SK-N-MC (cell line): Measurements from ENCODE around the gene DNAJB11.
"Not testable (repeated sequence)": the region's sequence is repeated elsewhere in the genome, so short reads cannot be mapped to it uniquely, and the experiment has no call there.

Experiments
- DNase-seq: peaks from one replicate; pipeline ENCODE4 v3.0.0-alpha.2; 2011; ENCODE audit warnings: low read depth, low spot score
- H3K27ac ChIP-seq: fragments of 200-600 bp; sonication (generic); 2 replicates; pipeline ENCODE4 v1.5.1; 2016; ENCODE audit warnings: mixed run types
- H3K36me3 ChIP-seq: fragments of 200-600 bp; sonication (generic); 2 replicates; pipeline ENCODE4 v1.6.1; 2017; ENCODE audit warnings: antibody characterized with exemption, low read length, mixed read lengths; ENCODE audit not compliant: insufficient read depth
- H3K4me3 ChIP-seq: fragments of 200-600 bp; sonication (generic); 2 replicates; pipeline ENCODE4 v1.5.1; 2016
- H3K9ac ChIP-seq: fragments of 200-600 bp; sonication (generic); 2 replicates; pipeline ENCODE4 v1.8.0; 2017; ENCODE audit warnings: mixed run types, mixed read lengths; ENCODE audit not compliant: insufficient read length
- H3K9me3 ChIP-seq: fragments of 200-600 bp; sonication (generic); 2 replicates; pipeline ENCODE4 v1.6.1; 2017; ENCODE audit warnings: low read depth, mild to moderate bottlenecking, antibody characterized with exemption, low read length, moderate library complexity, mixed read lengths
- EZH2 ChIP-seq: fragments of 200-600 bp; sonication (generic); IDR thresholded peaks from one replicate; pipeline ENCODE4 v1.6.1; 2017; ENCODE audit warnings: antibody characterized with exemption
- FOXP2 ChIP-seq: optimal IDR thresholded peaks from 2 replicates; pipeline ENCODE3; 2011; ENCODE audit warnings: mild to moderate bottlenecking, moderate library complexity; ENCODE audit not compliant: insufficient read depth; ENCODE audit errors: extremely low read length, control extremely low read depth
- POLR2AphosphoS5 ChIP-seq: IDR thresholded peaks from 2 replicates; pipeline ENCODE4 v1.6.1; 2012; ENCODE audit warnings: mild to moderate bottlenecking, low read depth, low read length, borderline replicate concordance

The DNAJB11 gene

GRCh38 chr3:186540835-186541226 lies 29.7 kb upstream of the DNAJB11 start:
- H3K4me3 ChIP-seq, result no peak overlapping the region
- no peak overlapping the region for H3K27ac ChIP-seq
- TF ChIP-seq FOXP2, result no peak
- no peak for TF ChIP-seq EZH2
- TF ChIP-seq POLR2AphosphoS5, result no peak
- DNase-seq, result no peak
- no peak overlapping the region for H3K9ac ChIP-seq
- H3K36me3 ChIP-seq, result 0 out of 2 replicates have a peak, but pooled peaks cover 7% of the 10 kb centered on the region
- no peaks in the 10 kb centered on the region for H3K9me3 ChIP-seq

DNA sequence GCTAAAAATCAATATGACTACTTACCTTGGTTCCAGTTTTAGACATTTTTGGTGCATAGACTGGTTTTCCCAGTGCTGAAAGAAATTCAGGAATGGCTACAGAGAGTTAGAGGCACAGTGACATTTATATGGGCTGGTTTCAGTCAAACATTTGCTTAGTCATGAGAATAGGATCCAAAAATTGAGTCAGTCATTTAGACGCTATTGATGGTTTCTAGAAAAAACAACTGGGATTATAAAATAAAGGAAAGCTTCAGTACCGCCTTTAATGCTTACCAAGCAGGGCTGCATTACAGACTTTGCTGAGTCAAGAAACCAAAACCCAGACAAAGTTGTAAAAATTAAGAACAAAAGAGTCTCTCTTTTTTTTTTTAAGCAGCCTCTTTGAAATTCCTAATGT lies 26.2 kb upstream of the DNAJB11 start, which contains the start of gene CRYGS:
CRYGS (minus strand) TSS at position 100 of the 400 bp plus-strand sequence; CDS start at position 46, 54 bp downstream.
- TF ChIP-seq EZH2 (no peak), FOXP2 (no peak), POLR2AphosphoS5 (no peak)
- Histone ChIP-seq H3K27ac (peak within 1 kb of the TSS; percentile 48), H3K9ac (peak within 1 kb of the TSS; percentile 15), H3K9me3 (no peaks in the 10 kb centered on the region), H3K36me3 (peaks cover 21% of the 10 kb centered on the region), H3K4me3 (no peak within 1 kb of the TSS)
- no peak for DNase-seq

DNA sequence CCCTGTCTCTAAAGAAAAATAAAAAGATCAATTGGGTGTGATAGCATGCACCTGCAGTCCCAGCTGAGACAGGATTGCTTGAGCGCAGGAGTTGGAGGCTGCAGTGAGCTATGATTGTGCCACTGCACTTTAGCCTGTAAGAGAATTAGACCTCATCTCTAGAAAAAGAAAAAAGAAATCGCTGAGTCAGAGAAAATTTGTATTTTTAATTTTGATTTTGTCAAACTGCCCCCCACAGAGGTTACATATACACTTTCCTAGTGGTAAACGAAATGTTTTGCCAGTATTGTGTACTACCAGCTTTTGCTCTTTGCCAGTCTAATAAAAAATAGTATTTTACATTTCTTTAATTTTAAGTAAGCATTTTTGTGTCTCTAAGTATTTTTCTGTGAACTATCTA lies 21.0 kb upstream of the DNAJB11 start:
- Histone ChIP-seq H3K27ac (no peak overlapping the region), H3K4me3 (no peak overlapping the region), H3K9ac (no peak overlapping the region), H3K9me3 (no peaks in the 10 kb centered on the region), H3K36me3 (peaks cover 44% of the 10 kb centered on the region)
- DNase-seq, result no peak
- TF ChIP-seq EZH2 (no peak), POLR2AphosphoS5 (no peak), FOXP2 (no peak)

- TF ChIP-seq FOXP2, result no peak
- TF ChIP-seq EZH2, result no peak
- no peak for TF ChIP-seq POLR2AphosphoS5
- H3K4me3 ChIP-seq, result no peak overlapping the region
- no peaks in the 10 kb centered on the region for H3K9me3 ChIP-seq
- H3K9ac ChIP-seq, result no peak overlapping the region
- H3K27ac ChIP-seq, result no peak overlapping the region
- no peak for DNase-seq
- H3K36me3 ChIP-seq, result peaks cover 57% of the 10 kb centered on the region
These were observed 19.1 kb upstream of the DNAJB11 start for GRCh38 chr3:186551387-186551786.

GRCh38 chr3:186552408-186553031 lies 18.0 kb upstream of the DNAJB11 start:
- no peak for DNase-seq
- H3K36me3 ChIP-seq, result peaks cover 67% of the 10 kb centered on the region

DNA sequence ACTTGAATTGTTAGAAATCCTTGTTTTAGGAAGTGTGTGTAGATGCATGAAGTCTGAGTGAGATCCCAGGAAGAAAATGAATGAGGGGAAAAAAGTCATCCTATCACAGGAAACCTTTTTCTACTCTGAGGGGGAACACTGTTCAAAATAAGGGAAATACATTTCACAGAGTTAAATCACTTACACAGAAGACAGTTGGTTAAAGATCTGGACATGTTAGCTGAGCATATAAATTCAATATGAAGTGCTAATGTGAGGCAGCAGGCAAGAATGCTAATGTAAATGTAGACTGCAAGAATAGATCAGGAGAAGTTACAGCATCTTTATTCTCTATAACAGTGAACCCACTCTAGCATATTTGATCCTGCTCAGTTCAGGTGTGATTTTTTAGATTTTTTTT lies 5.9 kb upstream of the DNAJB11 start:
- Histone ChIP-seq H3K27ac (no peak overlapping the region), H3K4me3 (no peak overlapping the region), H3K36me3 (peaks cover 21% of the 10 kb centered on the region), H3K9me3 (no peaks in the 10 kb centered on the region), H3K9ac (no peak overlapping the region)
- TF ChIP-seq EZH2, result no peak
- TF ChIP-seq POLR2AphosphoS5, result no peak
- TF ChIP-seq FOXP2, result no peak
- no peak for DNase-seq

More at GRCh38 chr3:186552408-186553031, 18.0 kb upstream of the DNAJB11 start:
- Histone ChIP-seq H3K27ac (peak overlapping the region; percentile 52; the same call in 1 of the 2 replicates), H3K9me3 (no peaks in the 10 kb centered on the region), H3K4me3 (no peak overlapping the region), H3K9ac (no peak overlapping the region)
- no peak for TF ChIP-seq FOXP2
- TF ChIP-seq EZH2, result no peak
- no peak for TF ChIP-seq POLR2AphosphoS5

GRCh38 chr3:186566772-186567071 lies 3.8 kb upstream of the DNAJB11 start:
- Histone ChIP-seq H3K27ac (peak overlapping the region; percentile 32; the same call in 1 of the 2 replicates), H3K9me3 (no peaks in the 10 kb centered on the region), H3K9ac (peak overlapping the region; percentile 92), H3K36me3 (peaks cover 11% of the 10 kb centered on the region), H3K4me3 (peak overlapping the region; percentile 88)
- no peak for DNase-seq
- TF ChIP-seq FOXP2 (no peak), EZH2 (no peak)

GRCh38 chr3:186567072-186567921 lies 3.2 kb upstream of the DNAJB11 start, which contains the start of gene TBCCD1:
TSS of gene TBCCD1 (minus strand) at chr3:186567339. CDS start at chr3:186564329, 3,010 bp downstream.
- no peaks in the 10 kb centered on the region for H3K9me3 ChIP-seq
- H3K9ac ChIP-seq, result peak within 1 kb of the TSS; percentile 92
- DNase-seq, result peak; percentile 66
- TF ChIP-seq EZH2, result no peak
- TF ChIP-seq POLR2AphosphoS5, result peak; percentile 95
- H3K4me3 ChIP-seq, result peak within 1 kb of the TSS; percentile 88
- peak within 1 kb of the TSS; percentile 58; the same call in 1 of the 2 replicates for H3K27ac ChIP-seq
- peaks cover 10% of the 10 kb centered on the region for H3K36me3 ChIP-seq

DNA sequence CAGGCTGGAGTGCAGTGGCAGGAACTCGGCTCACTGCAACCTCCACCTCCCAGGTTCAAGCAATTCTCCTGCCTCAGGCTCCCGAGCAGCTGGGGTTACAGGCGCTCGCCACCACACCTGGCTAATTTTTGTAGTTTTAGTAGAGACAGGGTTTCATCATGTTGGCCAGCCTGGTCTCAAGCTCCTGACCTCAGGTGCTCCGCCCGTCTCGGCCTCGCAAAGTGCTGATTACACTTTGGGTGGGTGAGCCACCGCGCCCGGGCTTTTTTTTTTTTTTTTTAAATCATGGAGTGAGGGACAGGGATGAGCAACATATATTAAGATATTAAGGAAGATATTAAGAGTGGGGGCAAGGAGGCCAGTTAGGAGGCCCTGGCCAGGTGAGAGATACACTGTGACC lies 1.2 kb upstream of the DNAJB11 start:
- not testable (repeated sequence) for DNase-seq, H3K9me3 ChIP-seq, H3K27ac ChIP-seq
- Histone ChIP-seq H3K36me3 (peaks cover 23% of the 10 kb centered on the region), H3K9ac (peak overlapping the region; percentile 90), H3K4me3 (peak overlapping the region; percentile 97)
